Measurements from ENCODE around the gene LRPAP1. TPM values are rescaled to one million over a fixed set of nuclear protein-coding genes. Genes with fewer than 3 reads are reported as not detected.
"Not testable (repeated sequence)": the region's sequence is repeated elsewhere in the genome, so short reads cannot be mapped to it uniquely, and the experiment has no call there.

Gene LRPAP1
- total RNA-seq, 1 donor from 2014 or later, result 98.7 TPM

GRCh38 chr4:3513807-3514206, 18.4 kb downstream of the LRPAP1 start:
- no peak for DNase-seq (ENCODE audit: extremely low spot score in 2 of 2)
- Histone ChIP-seq H3K27ac (no peak overlapping the region), H3K36me3 (peaks cover 0 to 81% of the 10 kb centered on the region in 2 donors), H3K9me3 (no peaks in the 10 kb centered on the region), H3K27me3 (no peaks in the 10 kb centered on the region), H3K4me3 (no peak overlapping the region), H3K4me1 (no peaks in the 10 kb centered on the region)
- no peak for TF ChIP-seq CTCF (IDR thresholded peaks at IDR 0.05)
- TF ChIP-seq POLR2A (IDR thresholded peaks at IDR 0.05), result no peak
- intact Hi-C loops (cut with DNase I), result no loop called here

DNA sequence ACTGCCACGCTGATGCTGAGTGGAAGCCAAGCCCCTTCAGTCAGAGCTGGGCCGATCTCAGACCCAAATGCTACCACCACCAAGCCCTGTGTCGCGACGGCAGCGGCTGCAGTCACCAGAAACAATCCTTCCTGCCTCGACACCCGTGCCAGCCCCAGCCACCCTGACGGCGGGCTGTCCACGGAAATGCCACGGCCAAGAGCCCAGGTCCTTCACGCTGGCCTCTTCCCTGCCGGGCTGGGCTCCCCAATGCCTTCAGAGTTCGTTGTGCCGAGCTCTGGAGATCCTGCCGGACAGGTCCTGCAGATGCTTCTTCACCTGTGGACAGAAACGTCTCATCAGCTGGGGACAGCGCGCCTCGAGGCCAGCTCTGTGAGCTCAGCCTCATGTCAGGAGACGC, 19.5 kb downstream of the LRPAP1 start:
- intact Hi-C loops (cut with DNase I), result no loop called here
- DNase-seq (ENCODE audit: extremely low spot score in 2 of 2), result no peak
- Histone ChIP-seq H3K27ac (no peak overlapping the region), H3K9me3 (no peaks in the 10 kb centered on the region), H3K27me3 (no peaks in the 10 kb centered on the region), H3K36me3 (peaks cover 0 to 77% of the 10 kb centered on the region in 2 donors), H3K4me1 (no peaks in the 10 kb centered on the region), H3K4me3 (no peak overlapping the region)
- TF ChIP-seq POLR2AphosphoS5 (IDR thresholded peaks at IDR 0.05; ENCODE audit: insufficient read depth in 1 of 2, low read depth in 1 of 2) (no peak), POLR2A (IDR thresholded peaks at IDR 0.05) (no peak), CTCF (IDR thresholded peaks at IDR 0.05) (no peak)

GRCh38 chr4:3512279-3512678, 19.9 kb downstream of the LRPAP1 start:
- no peaks in the 10 kb centered on the region for H3K9me3 ChIP-seq
- peaks cover 0 to 74% of the 10 kb centered on the region in 2 donors for H3K36me3 ChIP-seq
- DNase-seq (ENCODE audit: extremely low spot score in 2 of 2), result no peak
- intact Hi-C loops (cut with DNase I), result no loop called here
- H3K4me1 ChIP-seq, result no peaks in the 10 kb centered on the region
- H3K27me3 ChIP-seq, result no peaks in the 10 kb centered on the region
- H3K27ac ChIP-seq, result no peak overlapping the region
- TF ChIP-seq POLR2AphosphoS5 (IDR thresholded peaks at IDR 0.05; ENCODE audit: insufficient read depth in 1 of 2, low read depth in 1 of 2) (no peak), CTCF (IDR thresholded peaks at IDR 0.05) (no peak), POLR2A (IDR thresholded peaks at IDR 0.05) (no peak)
- H3K4me3 ChIP-seq, result no peak overlapping the region

DNA sequence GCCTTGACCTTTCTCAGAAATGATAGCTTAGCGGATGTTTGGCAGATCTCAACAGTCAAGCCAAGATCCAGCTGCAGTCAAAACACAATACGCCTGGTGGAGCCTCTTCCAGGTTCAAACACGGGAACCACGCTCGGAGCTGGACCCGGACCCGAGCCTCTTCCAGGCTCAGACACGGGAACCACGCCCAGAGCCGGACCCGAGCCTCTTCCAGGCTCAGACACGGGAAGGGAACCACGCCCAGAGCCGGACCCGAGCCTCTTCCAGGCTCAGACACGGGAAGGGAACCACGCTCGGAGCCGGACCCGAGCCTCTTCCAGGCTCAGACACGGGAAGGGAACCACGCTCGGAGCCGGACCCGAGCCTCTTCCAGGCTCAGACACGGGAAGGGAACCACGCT, 20.6 kb downstream of the LRPAP1 start:
- H3K27ac ChIP-seq; H3K27me3 ChIP-seq; H3K4me3 ChIP-seq; H3K9me3 ChIP-seq; DNase-seq (ENCODE audit: extremely low spot score in 2 of 2); H3K4me1 ChIP-seq; intact Hi-C loops (cut with DNase I): not testable (repeated sequence)
- H3K36me3 ChIP-seq, result peaks cover 0 to 74% of the 10 kb centered on the region in 2 donors

DNA sequence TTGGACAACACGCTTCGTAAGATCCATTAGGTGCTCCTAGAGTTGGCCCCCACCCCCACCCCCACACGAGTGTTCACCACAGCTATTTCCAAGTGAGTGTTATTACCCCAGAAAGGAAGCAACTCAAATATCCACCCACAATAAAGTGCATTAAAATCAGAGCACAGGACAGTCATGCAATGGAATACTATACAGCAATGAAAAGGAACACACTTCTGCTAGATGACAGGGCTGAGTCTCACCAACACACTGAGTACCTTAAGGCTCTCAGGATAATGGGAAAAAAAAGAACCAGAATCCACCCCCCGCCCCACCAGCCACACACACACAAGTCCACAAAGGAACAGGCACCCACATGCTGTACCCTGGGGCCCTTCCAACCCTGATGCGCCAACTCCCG, 21.0 kb downstream of the LRPAP1 start:
- no peak overlapping the region for H3K27ac ChIP-seq
- H3K4me1 ChIP-seq, result no peaks in the 10 kb centered on the region
- peaks cover 0 to 74% of the 10 kb centered on the region in 2 donors for H3K36me3 ChIP-seq
- TF ChIP-seq POLR2AphosphoS5 (IDR thresholded peaks at IDR 0.05; ENCODE audit: insufficient read depth in 1 of 2, low read depth in 1 of 2) (no peak), CTCF (IDR thresholded peaks at IDR 0.05) (no peak), POLR2A (IDR thresholded peaks at IDR 0.05) (no peak)
- H3K27me3 ChIP-seq, result no peaks in the 10 kb centered on the region
- no peak for DNase-seq (ENCODE audit: extremely low spot score in 2 of 2)
- H3K9me3 ChIP-seq, result no peaks in the 10 kb centered on the region
- H3K4me3 ChIP-seq, result no peak overlapping the region
- intact Hi-C loops (cut with DNase I), result no loop called here

DNA sequence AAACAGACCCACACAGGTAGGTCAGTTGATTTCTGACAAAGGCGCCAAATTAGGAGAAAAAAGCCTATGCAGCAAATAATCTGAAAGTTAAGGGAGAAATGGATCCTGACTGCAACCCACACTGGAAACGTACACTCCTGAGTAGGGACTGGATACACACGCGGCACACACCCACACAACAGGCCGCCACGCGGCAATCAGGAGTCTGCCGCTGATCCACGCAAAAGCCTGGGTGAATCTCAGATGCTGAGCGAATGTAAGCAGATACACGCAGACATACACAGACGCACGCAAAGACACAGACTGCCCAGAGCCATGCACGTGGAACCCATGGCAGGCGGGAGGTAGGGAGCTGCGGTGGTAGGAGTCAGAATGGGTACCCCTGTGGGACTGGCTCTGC, 21.7 kb downstream of the LRPAP1 start:
- intact Hi-C loops (cut with DNase I), result no loop called here
- DNase-seq (ENCODE audit: extremely low spot score in 2 of 2), result no peak
- H3K27me3 ChIP-seq, result no peaks in the 10 kb centered on the region
- H3K36me3 ChIP-seq, result peaks cover 0 to 67% of the 10 kb centered on the region in 2 donors
- no peaks in the 10 kb centered on the region for H3K9me3 ChIP-seq
- H3K27ac ChIP-seq, result no peak overlapping the region
- no peak overlapping the region for H3K4me3 ChIP-seq
- TF ChIP-seq POLR2AphosphoS5 (IDR thresholded peaks at IDR 0.05; ENCODE audit: insufficient read depth in 1 of 2, low read depth in 1 of 2) (no peak), CTCF (IDR thresholded peaks at IDR 0.05) (no peak), POLR2A (IDR thresholded peaks at IDR 0.05) (no peak)
- H3K4me1 ChIP-seq, result no peaks in the 10 kb centered on the region

Data from vagina (tissue), 2 donors.